ENCODE data around the gene ROR2.

DNA sequence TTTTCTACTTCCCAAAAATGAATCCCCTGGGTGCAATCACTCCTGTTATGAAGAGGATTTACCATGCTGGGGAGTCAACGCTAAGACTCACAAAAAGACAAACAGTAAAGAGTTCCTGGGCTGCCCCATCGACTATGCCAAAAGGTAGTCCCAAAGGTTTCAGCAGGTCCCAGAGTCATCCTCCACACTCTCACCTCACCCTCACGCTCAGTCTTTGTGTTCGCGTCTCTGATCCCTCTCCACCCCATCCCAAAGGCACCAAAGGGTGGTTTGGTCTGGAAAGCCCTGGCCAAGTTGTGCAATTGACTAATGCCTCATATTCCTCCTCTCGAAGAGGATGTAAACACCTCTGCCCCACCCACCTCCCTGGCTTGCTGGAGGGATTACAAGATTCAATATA, 286.2 kb downstream of the ROR2 start:
- TF ChIP-seq CTCF (IDR thresholded peaks at IDR 0.05) (no peak), POLR2A (IDR thresholded peaks at IDR 0.05) (no peak)
